CD4-positive, alpha-beta T cell treated with Interleukin-6 at 100 ng/mL for 8 hours (primary cell): ENCODE measurements around the gene TCAIM.
"Not testable (repeated sequence)": the region's sequence is repeated elsewhere in the genome, so short reads cannot be mapped to it uniquely, and the experiment has no call there.

ENCODE experiments used
- DNase-seq: peaks from one replicate; pipeline ENCODE4 v3.0.0-alpha.2; 2020; ENCODE audit warnings: mixed read lengths, low spot score

Gene TCAIM

GRCh38 chr3:44346590-44346989 lies 8.0 kb downstream of the TCAIM start:
- DNase-seq: not testable (repeated sequence)

DNA sequence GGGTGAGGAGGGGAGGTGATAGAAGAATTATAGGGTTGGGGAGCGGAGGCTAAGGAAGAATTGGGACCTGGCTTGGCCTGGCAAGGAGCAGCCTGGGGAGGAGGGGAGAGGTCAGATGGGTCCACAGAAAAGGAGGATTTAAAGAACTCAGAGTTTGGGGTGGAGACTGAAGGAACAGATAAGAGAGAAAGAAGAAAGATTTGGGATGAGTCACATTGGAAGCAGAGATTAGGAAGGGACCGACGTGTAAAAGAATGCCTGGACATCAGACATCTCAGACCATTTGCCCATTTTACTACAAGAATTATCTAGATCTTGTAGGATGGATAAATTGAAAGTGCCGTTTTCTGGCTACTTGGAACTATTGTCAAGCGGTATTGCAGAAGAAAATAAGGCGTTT lies 10.4 kb downstream of the TCAIM start:
- no peak for DNase-seq

- no peak for DNase-seq
These were observed 14.9 kb downstream of the TCAIM start for GRCh38 chr3:44353355-44353924.

DNA sequence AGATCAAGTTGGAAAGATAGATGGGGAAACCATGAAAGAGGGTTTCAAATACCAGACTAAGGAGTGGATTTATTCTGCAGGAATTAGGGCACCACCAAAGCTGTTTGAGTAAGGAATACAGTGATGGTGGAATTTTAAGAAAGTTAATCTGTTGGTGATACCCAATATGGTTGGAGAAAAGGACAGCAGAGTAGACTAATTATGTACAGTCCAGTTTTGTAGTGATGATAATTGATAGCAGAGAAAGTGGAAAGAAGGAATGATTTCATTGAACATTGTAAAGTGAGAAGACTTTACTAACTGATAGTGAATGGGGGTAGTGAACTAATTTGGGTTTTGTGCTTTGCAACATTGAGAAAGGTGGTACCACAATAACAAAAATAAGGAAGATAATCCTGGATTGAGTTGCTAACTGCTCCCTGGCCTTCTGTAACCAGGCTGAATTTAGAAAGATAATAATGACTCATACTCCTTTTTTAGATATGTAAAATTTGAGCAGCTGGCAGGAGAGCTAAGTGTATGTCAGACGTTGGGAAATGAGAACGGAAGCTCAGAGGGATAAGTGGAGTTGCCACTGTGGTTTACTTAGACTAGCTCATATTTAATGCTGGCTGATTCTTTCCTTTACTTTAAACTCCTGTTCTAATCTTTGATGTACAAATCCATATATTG lies 16.9 kb downstream of the TCAIM start:
- no peak for DNase-seq

DNA sequence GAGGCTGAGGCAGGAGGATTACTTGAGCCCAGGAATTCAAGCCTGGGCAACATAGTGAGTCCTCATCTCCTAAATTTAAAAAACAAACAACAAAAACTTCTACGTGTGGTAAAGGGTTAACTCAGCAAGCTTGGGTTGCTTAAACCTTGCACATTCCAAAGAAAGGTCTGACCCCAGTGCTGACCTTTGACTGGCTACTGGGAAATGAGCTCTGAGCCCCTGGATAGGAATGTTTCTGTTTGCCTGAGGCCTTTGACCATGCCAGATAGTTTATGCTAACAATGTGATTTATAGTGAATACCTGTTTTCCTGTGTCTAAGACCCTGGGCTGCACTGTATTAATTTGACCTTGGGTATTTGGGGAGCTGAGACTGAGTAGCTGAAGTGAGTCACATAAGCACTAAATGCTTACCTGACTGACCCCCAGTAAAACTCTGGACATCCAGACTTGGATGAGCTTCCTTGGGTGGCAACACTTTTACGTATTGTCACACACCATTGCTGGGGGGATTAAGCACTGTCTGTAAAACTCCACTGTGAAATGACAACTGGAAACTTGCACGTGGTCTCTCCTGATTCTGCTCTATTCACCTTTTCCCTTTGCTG lies 20.7 kb downstream of the TCAIM start:
- no peak for DNase-seq

DNA sequence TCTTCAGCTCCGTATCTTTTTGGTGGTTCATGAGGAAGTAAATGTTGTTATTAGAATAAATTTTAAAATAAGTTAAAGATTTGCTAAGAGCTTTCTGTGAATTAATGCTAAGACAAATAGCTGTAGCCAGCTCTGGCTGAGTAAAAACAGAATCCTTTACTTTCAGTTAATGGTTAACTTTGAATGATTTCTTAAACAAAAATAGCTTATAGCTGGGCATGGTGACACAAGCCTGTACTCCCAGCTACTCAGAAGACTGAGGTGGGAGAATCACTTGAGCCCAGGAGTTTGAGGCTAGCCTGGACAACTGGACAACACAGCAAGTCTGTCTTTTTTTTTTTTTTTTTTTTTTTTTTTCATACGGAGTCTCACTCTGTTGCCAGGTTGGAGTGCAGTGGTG lies 25.0 kb downstream of the TCAIM start:
- DNase-seq: no peak

DNA sequence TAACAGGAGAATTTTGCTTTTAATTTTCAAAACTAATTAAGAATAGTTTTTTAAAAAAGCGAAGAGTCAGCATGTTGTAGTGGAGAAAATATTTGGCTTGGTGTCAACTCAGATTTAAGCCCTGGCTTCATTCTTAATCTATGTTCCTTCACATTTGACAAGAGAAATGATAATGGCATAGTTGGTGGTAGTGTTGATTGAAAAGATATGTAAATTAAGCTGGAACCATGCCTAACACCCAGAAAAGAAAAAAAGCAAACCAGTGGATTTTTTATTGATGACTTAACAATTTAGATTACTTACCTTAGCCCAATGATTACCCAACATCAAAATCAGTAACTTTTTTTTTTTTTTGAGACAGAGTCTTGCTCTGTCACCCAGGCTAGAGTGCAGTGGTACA lies 27.4 kb downstream of the TCAIM start:
- DNase-seq: no peak

DNA sequence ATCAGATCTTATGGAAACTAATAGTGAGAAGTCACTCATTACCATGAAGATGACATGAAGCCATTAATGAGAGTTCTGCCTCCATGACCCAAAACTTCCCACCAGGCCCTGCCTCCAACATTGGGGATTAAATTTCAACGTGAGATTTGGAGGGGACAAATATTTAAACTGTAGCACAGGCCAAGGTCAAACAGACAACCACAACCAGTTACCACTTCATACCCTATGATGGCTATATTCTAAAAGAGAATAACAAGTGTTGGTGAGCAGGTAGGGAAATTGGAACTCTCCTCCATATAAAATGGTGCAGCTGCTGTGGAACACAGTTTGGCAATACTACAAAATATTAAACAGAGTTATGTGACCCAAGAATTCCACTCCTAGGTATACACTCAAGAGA lies 36.9 kb downstream of the TCAIM start:
- DNase-seq: no peak

DNA sequence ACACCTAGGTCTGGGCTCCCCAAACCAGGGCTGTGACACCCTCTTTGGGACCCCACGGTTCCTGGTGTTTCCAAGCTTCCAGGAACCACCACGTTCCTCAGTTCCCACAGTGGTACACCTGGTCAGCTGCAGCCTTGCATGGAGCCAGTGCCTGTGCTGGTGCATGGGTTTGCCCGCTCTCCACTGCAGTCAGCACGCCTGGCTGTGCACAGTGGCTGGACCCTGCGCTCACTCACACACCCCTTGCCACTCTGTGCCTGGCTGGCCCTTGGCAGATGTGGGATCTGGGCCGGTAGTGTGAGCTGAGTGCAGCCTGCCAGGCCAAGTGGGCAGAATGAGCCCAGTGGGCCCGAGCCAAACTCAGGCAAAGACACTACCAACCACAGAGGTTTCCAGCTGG lies 48.8 kb downstream of the TCAIM start:
- DNase-seq: no peak

DNA sequence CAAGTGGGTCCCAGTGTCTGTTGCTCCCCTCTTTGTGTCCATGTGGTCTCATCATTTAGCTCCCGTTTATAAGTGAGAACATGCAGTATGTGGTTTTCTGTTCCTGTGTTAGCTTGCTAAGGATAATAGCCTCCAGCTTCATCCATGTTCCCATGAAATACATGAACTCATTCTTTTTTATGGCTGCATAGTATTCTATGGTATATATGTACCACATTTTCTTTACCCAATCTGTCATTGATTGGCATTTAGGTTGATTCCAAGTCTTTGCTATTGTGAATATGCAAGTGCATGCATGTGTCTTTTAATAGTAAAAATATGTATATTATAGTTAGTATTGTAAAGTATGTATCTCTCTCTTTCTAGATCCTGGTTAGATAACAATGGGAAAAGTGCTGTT lies 53.9 kb downstream of the TCAIM start:
- no peak for DNase-seq

- no peak for DNase-seq
These were observed 57.1 kb downstream of the TCAIM start for GRCh38 chr3:44395714-44396113.

DNA sequence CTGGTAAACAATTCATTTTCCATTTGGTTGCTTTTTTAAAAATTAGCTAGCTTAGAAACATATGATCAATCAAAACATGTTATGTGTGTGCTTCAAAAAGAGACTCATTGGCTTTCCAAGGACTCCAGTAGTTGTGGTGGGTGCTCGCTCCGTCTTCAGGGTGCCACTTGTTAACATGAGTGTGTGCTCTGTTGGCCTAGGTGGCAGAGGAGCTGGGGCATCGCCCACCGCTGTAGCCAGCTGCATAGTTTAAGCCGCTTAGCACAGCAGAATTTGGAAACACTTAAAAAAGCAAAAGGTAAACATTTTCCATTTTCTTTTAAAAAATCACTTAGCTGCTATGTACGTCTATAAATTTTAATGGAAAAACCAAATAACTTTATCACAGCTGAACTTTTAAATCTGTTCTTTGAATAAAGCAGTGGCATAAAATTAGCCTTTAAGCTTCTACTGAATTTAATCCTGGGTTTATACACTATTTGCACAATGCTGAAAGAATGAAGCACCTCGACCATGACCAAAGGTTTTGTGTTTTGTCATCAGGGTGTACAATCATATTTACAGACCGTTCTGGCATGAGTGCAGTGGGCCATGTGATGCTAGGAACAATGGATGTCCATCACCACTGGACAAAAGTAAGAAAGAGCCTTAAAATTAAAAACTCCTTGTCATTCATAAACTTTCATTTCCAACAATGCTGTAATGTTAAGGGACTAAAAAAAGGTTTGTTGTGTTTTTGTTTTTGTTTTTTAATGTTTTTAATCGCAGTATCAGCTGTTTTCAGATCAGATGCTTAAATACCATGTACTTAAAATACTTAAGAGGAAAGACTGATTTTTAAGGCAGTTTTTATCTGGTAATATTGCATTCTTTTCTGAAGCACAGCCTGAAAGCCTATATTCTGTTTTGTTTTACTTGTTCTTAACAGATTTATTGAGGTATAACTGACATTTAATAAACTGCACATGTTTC lies 57.9 kb downstream of the TCAIM start:
- DNase-seq: no peak

GRCh38 chr3:44398271-44398670 lies 59.7 kb downstream of the TCAIM start:
- DNase-seq: not testable (repeated sequence)

- DNase-seq: no peak
These were observed 60.3 kb downstream of the TCAIM start for GRCh38 chr3:44398853-44399252.

DNA sequence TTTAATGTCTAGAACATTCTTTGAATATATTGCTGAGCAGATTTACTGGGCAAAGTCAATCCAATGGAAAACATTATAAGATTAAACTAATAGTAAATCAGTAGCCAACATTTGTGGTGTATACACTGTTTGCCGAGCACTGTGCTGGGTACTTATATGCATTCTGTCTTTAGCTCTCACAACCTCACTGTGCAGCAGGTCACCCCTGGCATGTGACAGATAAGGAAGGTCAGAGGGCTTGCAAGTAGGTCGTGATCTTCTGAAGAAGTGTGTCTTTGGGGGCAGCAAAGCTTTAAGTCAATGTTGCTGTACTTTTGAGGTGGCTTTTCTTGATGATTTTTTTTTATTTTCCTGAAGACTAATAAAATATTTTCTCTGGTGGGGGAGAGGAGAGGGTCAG lies 62.2 kb downstream of the TCAIM start:
- no peak for DNase-seq

- DNase-seq: no peak
These were observed 64.0 kb downstream of the TCAIM start for GRCh38 chr3:44402548-44402947.

DNA sequence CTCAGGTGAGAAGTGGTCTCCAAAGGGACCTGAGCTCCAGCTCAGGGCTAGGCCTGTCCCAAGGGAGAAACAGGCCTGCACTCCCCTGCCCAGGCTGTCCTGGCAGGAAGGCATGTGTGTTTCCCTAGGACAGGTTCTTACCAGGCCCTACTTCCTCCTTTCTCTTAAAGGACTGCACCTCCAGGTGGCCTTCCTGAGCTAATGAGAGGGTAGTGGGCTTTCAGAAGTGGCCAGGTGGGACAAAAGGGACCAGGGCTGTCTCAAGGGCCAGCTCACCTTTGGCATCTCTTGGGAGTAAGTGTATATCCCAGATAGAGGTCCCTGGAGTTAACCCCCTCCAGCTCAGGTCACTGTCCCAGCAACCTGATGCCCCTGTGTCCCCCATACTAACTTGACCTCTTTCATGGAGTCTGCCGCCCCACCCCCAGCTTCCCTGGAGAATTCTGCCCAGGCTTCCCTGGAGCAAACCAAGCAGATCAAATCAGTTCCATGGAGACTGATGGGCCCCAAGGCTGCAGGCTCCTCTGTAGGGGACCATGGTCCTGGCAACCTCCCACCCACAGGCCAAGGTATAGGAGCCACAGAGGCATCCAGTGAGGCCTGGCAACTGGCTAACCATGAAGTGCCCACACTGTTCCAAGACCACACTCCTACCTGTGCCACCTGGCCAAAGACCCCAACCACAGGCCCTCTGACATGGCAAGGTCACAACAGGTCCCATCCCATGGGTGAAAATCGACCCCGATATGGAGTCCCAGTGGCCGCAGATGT lies 71.3 kb downstream of the TCAIM start:
- DNase-seq: no peak

DNA sequence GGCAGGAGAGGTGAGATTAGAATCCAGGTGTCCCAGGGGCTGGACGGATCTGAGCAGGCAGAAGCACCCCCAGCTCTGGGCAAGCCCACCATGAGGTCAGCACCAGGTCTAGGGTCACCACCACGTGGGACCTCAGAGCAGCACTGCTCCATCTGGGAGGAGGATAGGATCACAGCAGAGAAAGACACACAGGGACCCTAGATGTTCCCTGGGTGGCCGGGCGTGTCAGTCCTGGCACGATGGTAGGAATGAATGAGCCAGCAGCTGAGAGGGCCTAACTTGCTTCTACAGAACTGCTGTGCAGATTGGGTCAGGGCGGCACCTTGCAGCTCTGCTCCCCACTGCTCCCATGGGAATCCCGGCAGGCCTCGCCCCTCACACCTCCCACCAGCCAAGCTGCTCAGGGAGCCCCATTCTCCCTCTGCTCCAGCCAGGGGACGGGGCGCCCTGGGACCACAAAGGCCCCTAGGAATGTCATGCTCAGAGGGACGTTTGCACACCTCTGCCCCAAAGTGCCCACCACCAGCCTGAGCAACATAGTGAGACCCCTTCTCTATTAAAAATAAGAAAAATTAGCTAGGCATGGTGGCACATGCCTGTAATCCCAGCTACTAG lies 72.6 kb downstream of the TCAIM start:
- no peak for DNase-seq

GRCh38 chr3:44412365-44412764 lies 73.8 kb downstream of the TCAIM start:
- no peak for DNase-seq

- no peak for DNase-seq
These were observed 76.0 kb downstream of the TCAIM start for GRCh38 chr3:44414517-44415090.

- DNase-seq: no peak
These were observed 76.9 kb downstream of the TCAIM start for GRCh38 chr3:44415421-44415820.
